HCT116 (cell line): Measurements from ENCODE around the gene CUBN. TPM values are rescaled to one million over a fixed set of nuclear protein-coding genes. Genes with fewer than 3 reads are reported as not detected.

ENCODE experiments used
- ATAC-seq: fragments of 200-7000 bp; cut with Tn5 transposase; 2 replicates; pipeline ENCODE4 v1.9.1; 2020; ENCODE audit warnings: mild to moderate bottlenecking, moderate library complexity
- BruUV-seq: library from RNA; stranded (reverse); fragments of 400-500 nt; replicated peaks from 2 replicates; lab custom pipeline; 2021; lab: Mats Ljungman, UMichigan
- CTCF ChIA-PET: fragments of 300-600 bp; sonication (Branson Sonifier 250); formaldehyde crosslinking; loops from one replicate; lab custom pipeline; 2021; ENCODE audit warnings: antibody characterized with exemption; lab: Charles Lee
- POLR2A ChIA-PET: fragments of 300-600, 350-600 bp; sonication (Branson Sonifier 250); formaldehyde crosslinking; loops from one replicate; lab custom pipeline; 2021; ENCODE audit warnings: antibody characterized with exemption; lab: Charles Lee
- RAD21 ChIA-PET, 2 experiments: fragments of 300-600 bp; sonication (Branson Sonifier 250); formaldehyde crosslinking; loops; one replicate each; lab custom pipeline; 2023; ENCODE audit warnings: low total read pairs in 2 of 2; ENCODE audit not compliant: uncharacterized antibody in 2 of 2, unreplicated experiment in 2 of 2, low non-redundant PET in 1 of 2; lab: Charles Lee
- DNase-seq: peaks from one replicate; pipeline ENCODE4 v3.0.0-alpha.2; 2010; ENCODE audit warnings: low read depth, low spot score
- H2AFZ ChIP-seq: fragments of 200-600 bp; shearing (Covaris generic), sonication (generic); 2 replicates; pipeline ENCODE4 v1.6.1; 2017; ENCODE audit warnings: low read depth, mixed run types, mixed read lengths, antibody characterized with exemption, low read length; ENCODE audit not compliant: poor library complexity, severe bottlenecking
- H3K27ac ChIP-seq: 2 replicates; pipeline ENCODE4 v1.5.1; 2012; ENCODE audit warnings: low read depth, low read length
- H3K27me3 ChIP-seq: fragments of 200-600 bp; sonication (generic); 2 replicates; pipeline ENCODE4 v1.6.1; 2016; ENCODE audit warnings: mixed run types, low read length, mixed read lengths; ENCODE audit not compliant: insufficient read depth
- H3K36me3 ChIP-seq, 2 experiments: fragments of 200-500 bp in 1 of 2; fragments of 200-600 bp in 1 of 2; sonication (Bioruptor generic) in 1 of 2; sonication (generic) in 1 of 2; 2 replicates each; pipeline versions ENCODE4 v1.5.1 to v1.6.1; 2014 to 2016; ENCODE audit warnings: low read length in 2 of 2, inconsistent platforms in 1 of 2, mixed read lengths in 1 of 2, mixed run types in 1 of 2; ENCODE audit not compliant: insufficient read depth in 2 of 2, control insufficient read depth in 1 of 2
- H3K4me1 ChIP-seq, 2 experiments: fragments of 200-600 bp in 1 of 2; sonication (generic) in 1 of 2; 2 replicates each; pipeline versions ENCODE4 v1.5.1 to v1.6.1; 2012 to 2017; ENCODE audit warnings: low read length in 2 of 2, inconsistent platforms in 1 of 2, mild to moderate bottlenecking in 1 of 2, mixed read lengths in 1 of 2, mixed run types in 1 of 2, moderate library complexity in 1 of 2; ENCODE audit not compliant: insufficient read depth in 2 of 2, control insufficient read depth in 1 of 2
- H3K4me2 ChIP-seq: fragments of 200-600 bp; sonication (generic); 2 replicates; pipeline ENCODE4 v1.6.1; 2017; ENCODE audit warnings: mixed run types, low read length, mixed read lengths
- H3K4me3 ChIP-seq, 2 experiments: fragments of 200-600 bp in 1 of 2; sonication (generic) in 1 of 2; replicated peaks in 1 of 2; 2 replicates each; pipeline ENCODE4 v1.5.1; 2011 to 2016; ENCODE audit warnings: low read length in 2 of 2, control low read depth in 1 of 2, low read depth in 1 of 2, mild to moderate bottlenecking in 1 of 2, mixed read lengths in 1 of 2, mixed run types in 1 of 2
- H3K79me2 ChIP-seq: fragments of 200-600 bp; sonication (generic); 2 replicates; pipeline ENCODE4 v1.6.1; 2017; ENCODE audit warnings: mild to moderate bottlenecking, mixed run types, low read length, moderate library complexity, mixed read lengths; ENCODE audit not compliant: insufficient read depth
- H3K9ac ChIP-seq: fragments of 200-600 bp; sonication (generic); 2 replicates; pipeline ENCODE4 v1.6.1; 2016; ENCODE audit warnings: low read length, mixed read lengths
- H3K9me2 ChIP-seq: fragments of 200-600 bp; sonication (generic), shearing (Covaris generic); 2 replicates; pipeline ENCODE4 v1.6.1; 2017; ENCODE audit warnings: mixed run types, mild to moderate bottlenecking, moderate library complexity; ENCODE audit not compliant: insufficient read depth
- H3K9me3 ChIP-seq, 2 experiments: fragments of 200-500 bp in 1 of 2; fragments of 200-600 bp in 1 of 2; sonication (Bioruptor generic) in 1 of 2; sonication (generic) in 1 of 2; 2 replicates each; pipeline ENCODE4 v1.6.1; 2014 to 2017; ENCODE audit warnings: low read length in 2 of 2, mixed read lengths in 2 of 2, inconsistent platforms in 1 of 2, low read depth in 1 of 2, mild to moderate bottlenecking in 1 of 2, mixed run types in 1 of 2, moderate library complexity in 1 of 2; ENCODE audit not compliant: control insufficient read depth in 1 of 2, insufficient read depth in 1 of 2
- H4K20me1 ChIP-seq: fragments of 200-600 bp; sonication (generic), shearing (Covaris generic); 2 replicates; pipeline ENCODE4 v1.6.1; 2017; ENCODE audit warnings: mixed run types, mild to moderate bottlenecking, moderate library complexity; ENCODE audit not compliant: insufficient read depth
- CEBPB ChIP-seq: IDR thresholded peaks from 2 replicates; pipeline ENCODE4 v1.6.1; 2012; ENCODE audit warnings: low read depth
- ELF1 ChIP-seq: IDR thresholded peaks from 2 replicates; pipeline ENCODE4 v1.6.1; 2012; ENCODE audit warnings: low read depth, borderline replicate concordance
- EZH2 ChIP-seq: fragments of 200-600 bp; sonication (generic); IDR thresholded peaks from 2 replicates; pipeline ENCODE4 v1.6.1; 2017; ENCODE audit warnings: antibody characterized with exemption, mixed run types
- POLR2AphosphoS5 ChIP-seq: IDR thresholded peaks from 2 replicates; pipeline ENCODE4 v1.6.1; 2011; ENCODE audit warnings: mild to moderate bottlenecking, low read depth, low read length, moderate library complexity
- SIN3A ChIP-seq: IDR thresholded peaks from 2 replicates; pipeline ENCODE4 v1.6.1; 2012; ENCODE audit warnings: low read depth
- SP1 ChIP-seq: IDR thresholded peaks from 2 replicates; pipeline ENCODE4 v1.6.1; 2012; ENCODE audit warnings: low read depth
- SRF ChIP-seq: IDR thresholded peaks from 2 replicates; pipeline ENCODE4 v1.6.1; 2012; ENCODE audit warnings: low read depth
- ZFX ChIP-seq: fragments of 450-650 bp; IDR thresholded peaks from 2 replicates; pipeline ENCODE4 v1.6.1; 2017
- intact Hi-C: fragments of 100-400 bp; cut with micrococcal nuclease; formaldehyde crosslinking; loops from 2 replicates; pipeline ENCODE4 v1.10.0; 2022
- total RNA-seq: library from RNA; stranded (reverse); gene quantifications from one replicate; pipeline ENCODE4 v1.2.1, GENCODE V29; 2021; ENCODE audit not compliant: unreplicated experiment
- TF ChIP-seq, protein P1 (sequence below): IDR thresholded peaks from 2 replicates; pipeline ENCODE4 v1.6.1; 2012

Gene CUBN
- total RNA-seq, 1 experiment from 2014 or later, result 1.2 TPM

DNA sequence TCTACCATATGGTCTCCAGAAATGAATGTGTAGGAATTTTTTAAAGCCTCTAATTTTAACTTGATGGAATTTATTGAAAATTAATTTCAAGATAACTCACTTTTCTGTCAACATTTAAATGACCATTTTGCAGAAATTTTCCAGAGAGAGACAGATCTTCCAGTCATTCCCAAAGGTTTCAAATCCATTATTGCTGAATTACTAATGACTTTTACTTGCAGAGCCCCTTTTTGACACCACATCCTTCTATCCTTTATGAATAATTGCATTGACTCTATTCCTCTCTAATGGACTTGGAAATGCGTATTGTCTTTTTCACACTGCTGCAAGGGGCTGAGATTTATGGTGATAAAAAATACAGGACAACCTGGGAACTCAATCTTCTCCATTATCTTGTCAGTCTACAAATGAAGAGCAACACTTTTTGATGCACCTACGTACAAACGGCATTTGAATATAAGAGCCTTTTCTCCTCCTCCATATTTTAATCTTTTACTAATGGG lies 42.7 kb downstream of the CUBN start:
- H2AFZ ChIP-seq, result no peak overlapping the region
- ATAC-seq, result no peak
- no peaks in the 10 kb centered on the region for H3K9me3 ChIP-seq
- no peaks in the 10 kb centered on the region for H3K4me1 ChIP-seq
- RAD21 ChIA-PET, result no interaction called here
- DNase-seq, result no peak
- H3K27me3 ChIP-seq, result no peaks in the 10 kb centered on the region
- H4K20me1 ChIP-seq, result no peaks in the 10 kb centered on the region
- no peaks in the 10 kb centered on the region; the same call in 1 of the 2 replicates for H3K9me2 ChIP-seq
- CTCF ChIA-PET, result no interaction called here
- H3K36me3 ChIP-seq, result no peaks in the 10 kb centered on the region
- intact Hi-C loops, result no loop called here
- H3K27ac ChIP-seq, result no peak overlapping the region
- no peak for TF ChIP-seq ZFX
- TF ChIP-seq EZH2, result no peak
- no peak for TF ChIP-seq CEBPB
- TF ChIP-seq ELF1, result no peak
- TF ChIP-seq SRF, result no peak
- TF ChIP-seq SP1, result no peak
- TF ChIP-seq, protein P1, sequence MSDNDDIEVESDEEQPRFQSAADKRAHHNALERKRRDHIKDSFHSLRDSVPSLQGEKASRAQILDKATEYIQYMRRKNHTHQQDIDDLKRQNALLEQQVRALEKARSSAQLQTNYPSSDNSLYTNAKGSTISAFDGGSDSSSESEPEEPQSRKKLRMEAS, result no peak
- TF ChIP-seq POLR2AphosphoS5, result no peak
- H3K9ac ChIP-seq, result no peak overlapping the region
- no peak overlapping the region for H3K4me3 ChIP-seq
- no peaks in the 10 kb centered on the region for H3K79me2 ChIP-seq
- no TSS peak for BruUV-seq
- H3K4me2 ChIP-seq, result no peak overlapping the region
- POLR2A ChIA-PET, result no interaction called here

DNA sequence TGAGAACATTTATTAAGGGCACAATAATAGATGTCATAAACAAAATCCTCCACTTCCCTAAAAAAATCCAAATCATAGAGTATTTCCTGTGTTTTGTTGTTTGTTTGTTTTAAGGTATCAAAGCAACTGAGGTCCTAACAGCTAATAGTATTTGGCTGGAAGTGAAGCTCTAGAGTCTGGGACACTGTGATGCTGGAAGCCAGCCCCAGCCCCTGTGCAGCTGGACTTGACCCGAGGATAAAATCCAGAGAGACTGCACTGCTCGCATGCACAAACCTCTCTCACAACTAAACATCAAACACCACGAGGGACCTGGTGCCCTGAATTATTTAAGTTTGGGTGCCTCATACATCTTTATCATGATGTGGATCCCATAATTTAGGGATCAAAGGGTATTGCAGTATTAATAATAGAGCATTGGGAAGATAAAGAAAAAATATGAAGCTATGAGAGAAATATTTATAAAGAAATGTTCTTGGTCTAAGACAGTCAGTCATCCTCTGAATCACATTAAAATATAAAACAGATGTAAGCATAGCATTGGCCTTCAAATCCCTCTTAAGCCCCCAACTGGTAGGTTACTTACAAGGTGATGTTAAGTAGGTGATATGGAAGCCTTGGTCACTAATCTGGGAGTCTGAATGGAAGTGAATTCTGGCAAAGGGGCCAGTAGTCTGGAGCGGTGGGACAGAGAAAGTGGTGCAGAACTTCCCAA lies 44.4 kb downstream of the CUBN start:
- DNase-seq, result no peak
- POLR2A ChIA-PET, result no interaction called here
- Histone ChIP-seq H3K27ac (no peak overlapping the region), H3K9ac (no peak overlapping the region), H3K36me3 (no peaks in the 10 kb centered on the region), H3K79me2 (no peaks in the 10 kb centered on the region), H3K9me2 (no peaks in the 10 kb centered on the region)
- ATAC-seq, result no peak
- intact Hi-C loops, result no loop called here
- no peak for TF ChIP-seq SIN3A
- TF ChIP-seq, all 23 proteins: peak for 0
- no peaks in the 10 kb centered on the region for H4K20me1 ChIP-seq
- no peak overlapping the region for H2AFZ ChIP-seq
- CTCF ChIA-PET, result no interaction called here
- no peaks in the 10 kb centered on the region for H3K27me3 ChIP-seq
- RAD21 ChIA-PET, result no interaction called here
- no peak overlapping the region for H3K4me2 ChIP-seq
- no peak overlapping the region for H3K4me3 ChIP-seq
- no peaks in the 10 kb centered on the region for H3K4me1 ChIP-seq
- no peaks in the 10 kb centered on the region for H3K9me3 ChIP-seq
- BruUV-seq, result no TSS peak
